Measurements from ENCODE around the gene PTBP1.

Gene PTBP1

DNA sequence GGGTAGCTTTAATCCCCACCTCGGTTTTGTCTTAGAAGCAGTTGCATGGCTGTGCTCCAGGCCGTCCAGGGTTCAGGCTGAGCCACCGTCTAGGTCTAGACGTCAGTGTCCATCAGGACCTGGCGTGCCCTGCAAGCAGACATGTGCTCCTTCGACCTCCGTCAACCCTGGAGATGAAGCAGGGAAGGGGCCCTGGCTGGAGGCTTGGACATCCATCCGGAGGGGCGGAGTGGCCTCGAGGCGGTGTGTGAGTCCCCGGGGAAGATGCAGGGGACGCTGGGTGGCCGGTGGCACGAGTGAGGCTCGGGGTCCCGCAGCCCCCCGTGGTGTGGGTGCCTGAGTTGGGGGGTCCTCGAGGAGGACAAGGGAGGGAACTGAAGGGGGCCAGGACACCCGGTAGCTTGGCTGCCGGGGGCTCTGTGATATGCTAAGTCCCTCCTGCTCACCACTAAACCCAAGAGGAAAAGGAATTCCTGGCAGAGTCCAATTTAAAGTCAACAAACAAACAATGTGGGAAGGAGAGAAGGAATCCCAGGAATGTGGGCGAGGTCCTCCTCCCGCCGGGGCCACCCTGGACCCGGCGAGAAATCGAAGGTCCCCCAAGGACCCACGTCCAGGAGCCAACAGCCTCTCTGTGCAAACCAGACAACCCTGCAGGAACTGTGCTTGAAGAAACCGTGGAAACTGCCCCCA, 14.9 kb upstream of the PTBP1 start:
- peaks cover 10% of the 10 kb centered on the region for H3K4me1 ChIP-seq (ENCODE audit: insufficient read depth, low read length)
- H3K4me3 ChIP-seq (ENCODE audit: low read length) = no peak overlapping the region
- H3K36me3 ChIP-seq (ENCODE audit: insufficient read depth, low read length) = no peaks in the 10 kb centered on the region
- H3K27me3 ChIP-seq (ENCODE audit: insufficient read depth, low read length) = no peaks in the 10 kb centered on the region
- no peaks in the 10 kb centered on the region for H3K9me3 ChIP-seq (ENCODE audit: low read length)
- H2AFZ ChIP-seq (ENCODE audit: low read depth, low read length) = no peak overlapping the region

DNA sequence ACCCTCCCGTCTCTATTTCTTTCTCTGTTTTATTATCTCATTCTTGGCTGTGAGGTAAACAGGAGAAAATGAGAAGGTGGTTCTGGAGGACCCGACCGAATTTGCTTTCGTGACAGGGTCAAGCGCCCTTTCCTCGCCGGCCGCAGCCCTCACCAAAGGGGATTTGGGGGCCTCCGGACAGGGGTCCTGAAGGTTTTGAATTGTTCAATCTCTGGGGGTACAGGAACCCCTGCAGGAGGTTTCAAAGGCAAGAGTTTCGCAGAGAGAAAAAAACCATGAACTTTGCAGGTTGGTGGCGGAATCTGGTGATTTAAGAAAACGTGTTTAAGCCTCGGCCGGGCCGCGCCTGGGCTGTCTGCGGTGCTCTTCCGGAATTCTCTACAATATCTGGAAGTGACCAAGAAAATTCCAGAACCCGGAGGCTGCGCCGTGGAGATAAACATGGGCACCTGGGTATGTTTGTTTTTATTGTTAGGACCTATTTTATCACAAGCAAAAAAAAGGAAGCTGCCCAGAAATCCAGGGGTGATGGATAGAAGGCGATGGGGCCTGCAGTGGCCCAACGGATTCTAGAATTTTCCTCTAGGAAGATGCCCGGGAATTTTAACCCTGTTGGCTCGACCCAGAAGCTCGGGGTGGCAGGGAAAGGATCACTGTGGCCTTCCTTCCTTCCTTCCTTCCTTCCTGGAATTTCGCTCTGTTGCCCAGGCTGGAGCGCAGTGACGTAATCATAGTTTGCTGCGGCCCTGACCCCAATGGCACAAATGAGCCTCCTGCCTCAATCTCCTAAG, 14.2 kb upstream of the PTBP1 start:
- no peaks in the 10 kb centered on the region for H3K9me3 ChIP-seq (ENCODE audit: low read length)
- no peaks in the 10 kb centered on the region for H3K27me3 ChIP-seq (ENCODE audit: insufficient read depth, low read length)
- H3K4me3 ChIP-seq (ENCODE audit: low read length) = no peak overlapping the region
- no peak overlapping the region for H2AFZ ChIP-seq (ENCODE audit: low read depth, low read length)
- peaks cover 10% of the 10 kb centered on the region for H3K4me1 ChIP-seq (ENCODE audit: insufficient read depth, low read length)
- H3K36me3 ChIP-seq (ENCODE audit: insufficient read depth, low read length) = no peaks in the 10 kb centered on the region

- Histone ChIP-seq H3K27me3 (ENCODE audit: insufficient read depth, low read length) (no peaks in the 10 kb centered on the region), H2AFZ (ENCODE audit: low read depth, low read length) (no peak overlapping the region), H3K4me1 (ENCODE audit: insufficient read depth, low read length) (peaks cover 22% of the 10 kb centered on the region), H3K9me3 (ENCODE audit: low read length) (no peaks in the 10 kb centered on the region), H3K4me3 (ENCODE audit: low read length) (no peak overlapping the region), H3K36me3 (ENCODE audit: insufficient read depth, low read length) (no peaks in the 10 kb centered on the region)
Observed at GRCh38 chr19:784541-784940, 12.7 kb upstream of the PTBP1 start.

DNA sequence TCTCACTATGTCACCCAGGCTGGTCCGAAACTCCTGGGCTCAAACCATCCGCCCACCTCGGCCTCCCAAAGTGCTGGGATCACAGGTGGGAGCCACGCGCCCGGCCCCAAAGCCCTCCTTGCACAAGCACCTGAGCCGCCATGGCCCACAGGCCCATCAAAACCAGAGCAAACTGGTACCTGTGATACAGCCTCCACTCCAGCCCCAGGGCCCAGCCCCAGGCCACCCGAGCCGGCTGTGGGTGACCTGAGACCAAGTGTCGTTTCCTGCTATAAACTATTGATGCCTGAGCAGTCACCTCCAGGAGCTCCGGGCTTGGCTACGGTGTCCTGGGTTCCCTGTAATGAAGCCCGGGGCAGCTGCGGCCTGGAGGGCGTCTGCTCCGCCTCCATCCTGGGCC, 9.7 kb upstream of the PTBP1 start:
- Histone ChIP-seq H3K4me3 (ENCODE audit: low read length) (no peak overlapping the region), H3K27me3 (ENCODE audit: insufficient read depth, low read length) (no peaks in the 10 kb centered on the region), H3K9me3 (ENCODE audit: low read length) (no peaks in the 10 kb centered on the region), H3K4me1 (ENCODE audit: insufficient read depth, low read length) (peaks cover 17% of the 10 kb centered on the region), H2AFZ (ENCODE audit: low read depth, low read length) (no peak overlapping the region), H3K36me3 (ENCODE audit: insufficient read depth, low read length) (no peaks in the 10 kb centered on the region)

DNA sequence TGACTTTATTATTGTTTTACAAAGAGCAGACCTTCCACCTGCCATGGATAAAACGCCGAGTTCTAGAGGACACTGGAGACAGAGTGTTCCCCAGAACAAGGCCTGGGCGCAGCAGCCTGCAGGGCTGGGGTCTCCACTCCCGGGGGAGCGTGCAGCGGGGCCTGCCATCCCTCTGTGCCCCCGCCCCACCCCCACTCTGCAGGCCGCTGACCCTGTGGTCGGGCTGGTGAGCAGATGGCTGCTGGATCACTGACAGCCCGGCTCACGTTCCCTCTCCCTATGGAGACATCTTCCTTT, 8.6 kb upstream of the PTBP1 start:
- Histone ChIP-seq H3K4me3 (ENCODE audit: low read length) (peak overlapping the region; percentile 41), H3K4me1 (ENCODE audit: insufficient read depth, low read length) (peaks cover 13% of the 10 kb centered on the region), H3K36me3 (ENCODE audit: insufficient read depth, low read length) (no peaks in the 10 kb centered on the region), H3K9me3 (ENCODE audit: low read length) (no peaks in the 10 kb centered on the region), H2AFZ (ENCODE audit: low read depth, low read length) (peak overlapping the region; percentile 74), H3K27me3 (ENCODE audit: insufficient read depth, low read length) (no peaks in the 10 kb centered on the region)

- H3K36me3 ChIP-seq (ENCODE audit: insufficient read depth, low read length) = no peaks in the 10 kb centered on the region
- H2AFZ ChIP-seq (ENCODE audit: low read depth, low read length) = peak overlapping the region; percentile 74
- H3K9me3 ChIP-seq (ENCODE audit: low read length) = peaks cover 2% of the 10 kb centered on the region
- peaks cover 13% of the 10 kb centered on the region for H3K4me1 ChIP-seq (ENCODE audit: insufficient read depth, low read length)
- H3K27me3 ChIP-seq (ENCODE audit: insufficient read depth, low read length) = no peaks in the 10 kb centered on the region
- H3K4me3 ChIP-seq (ENCODE audit: low read length) = peak overlapping the region; percentile 41
Observed at GRCh38 chr19:788983-789700, 8.1 kb upstream of the PTBP1 start.

- H3K9me3 ChIP-seq (ENCODE audit: low read length) = peaks cover 2% of the 10 kb centered on the region
- no peaks in the 10 kb centered on the region for H3K36me3 ChIP-seq (ENCODE audit: insufficient read depth, low read length)
- peak overlapping the region; percentile 41 for H3K4me3 ChIP-seq (ENCODE audit: low read length)
- H3K4me1 ChIP-seq (ENCODE audit: insufficient read depth, low read length) = peaks cover 13% of the 10 kb centered on the region
- peak overlapping the region; percentile 74 for H2AFZ ChIP-seq (ENCODE audit: low read depth, low read length)
- no peaks in the 10 kb centered on the region for H3K27me3 ChIP-seq (ENCODE audit: insufficient read depth, low read length)
Observed at GRCh38 chr19:789701-790060, 7.6 kb upstream of the PTBP1 start.

- Histone ChIP-seq H3K27me3 (ENCODE audit: insufficient read depth, low read length) (no peaks in the 10 kb centered on the region), H3K9me3 (ENCODE audit: low read length) (peaks cover 2% of the 10 kb centered on the region), H3K4me3 (ENCODE audit: low read length) (no peak overlapping the region), H3K36me3 (ENCODE audit: insufficient read depth, low read length) (no peaks in the 10 kb centered on the region), H3K4me1 (ENCODE audit: insufficient read depth, low read length) (peaks cover 13% of the 10 kb centered on the region), H2AFZ (ENCODE audit: low read depth, low read length) (no peak overlapping the region)
Observed at GRCh38 chr19:791007-791566, 6.2 kb upstream of the PTBP1 start.

DNA sequence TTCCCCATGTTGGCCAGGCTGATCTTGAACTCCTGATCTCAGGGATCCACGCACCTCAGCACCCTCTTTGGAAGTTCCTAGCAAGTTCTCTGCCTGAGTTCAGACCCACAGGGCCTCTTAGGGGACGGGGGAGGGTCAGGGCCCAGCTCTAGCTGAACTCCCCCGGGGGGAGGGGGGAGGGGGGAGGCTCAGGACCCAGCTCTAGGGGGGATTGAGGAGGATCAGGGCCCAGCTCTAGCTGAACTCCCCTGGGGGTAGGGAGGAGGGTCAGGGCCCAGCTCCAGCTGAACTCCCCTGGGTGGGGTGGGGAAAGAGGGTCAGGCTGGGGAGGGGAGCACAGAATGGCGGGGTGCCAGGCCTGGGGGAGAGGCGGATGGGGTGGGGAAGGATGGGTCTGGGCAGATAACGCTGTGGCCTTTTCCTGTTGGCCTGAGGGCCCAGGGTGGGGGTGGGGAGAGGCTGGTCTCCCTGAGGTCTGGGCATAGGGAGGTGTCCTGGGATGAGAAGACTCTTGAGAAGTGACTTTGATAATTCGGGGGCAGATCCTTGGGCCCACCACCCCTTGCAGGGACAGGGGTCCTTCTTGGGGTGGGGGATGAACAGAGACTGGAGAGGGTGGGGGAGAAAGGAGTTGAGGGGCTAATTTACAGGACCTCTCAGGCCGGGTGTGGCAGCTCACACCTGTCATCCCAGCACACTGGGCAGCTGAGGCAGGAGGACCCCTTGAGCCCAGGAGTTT, 5.5 kb upstream of the PTBP1 start:
- Histone ChIP-seq H3K36me3 (ENCODE audit: insufficient read depth, low read length) (no peaks in the 10 kb centered on the region), H3K4me3 (ENCODE audit: low read length) (no peak overlapping the region), H3K9me3 (ENCODE audit: low read length) (peaks cover 2% of the 10 kb centered on the region), H3K4me1 (ENCODE audit: insufficient read depth, low read length) (peaks cover 14% of the 10 kb centered on the region), H2AFZ (ENCODE audit: low read depth, low read length) (no peak overlapping the region), H3K27me3 (ENCODE audit: insufficient read depth, low read length) (no peaks in the 10 kb centered on the region)

- Histone ChIP-seq H3K9me3 (ENCODE audit: low read length) (peaks cover 2% of the 10 kb centered on the region), H3K27me3 (ENCODE audit: insufficient read depth, low read length) (no peaks in the 10 kb centered on the region), H3K4me1 (ENCODE audit: insufficient read depth, low read length) (peaks cover 14% of the 10 kb centered on the region), H3K4me3 (ENCODE audit: low read length) (no peak overlapping the region), H2AFZ (ENCODE audit: low read depth, low read length) (no peak overlapping the region), H3K36me3 (ENCODE audit: insufficient read depth, low read length) (no peaks in the 10 kb centered on the region)
Observed at GRCh38 chr19:792306-792885, 4.9 kb upstream of the PTBP1 start.

GRCh38 chr19:793806-794205, 3.4 kb upstream of the PTBP1 start:
- no peak overlapping the region for H3K4me3 ChIP-seq (ENCODE audit: low read length)
- H2AFZ ChIP-seq (ENCODE audit: low read depth, low read length) = no peak overlapping the region

DNA sequence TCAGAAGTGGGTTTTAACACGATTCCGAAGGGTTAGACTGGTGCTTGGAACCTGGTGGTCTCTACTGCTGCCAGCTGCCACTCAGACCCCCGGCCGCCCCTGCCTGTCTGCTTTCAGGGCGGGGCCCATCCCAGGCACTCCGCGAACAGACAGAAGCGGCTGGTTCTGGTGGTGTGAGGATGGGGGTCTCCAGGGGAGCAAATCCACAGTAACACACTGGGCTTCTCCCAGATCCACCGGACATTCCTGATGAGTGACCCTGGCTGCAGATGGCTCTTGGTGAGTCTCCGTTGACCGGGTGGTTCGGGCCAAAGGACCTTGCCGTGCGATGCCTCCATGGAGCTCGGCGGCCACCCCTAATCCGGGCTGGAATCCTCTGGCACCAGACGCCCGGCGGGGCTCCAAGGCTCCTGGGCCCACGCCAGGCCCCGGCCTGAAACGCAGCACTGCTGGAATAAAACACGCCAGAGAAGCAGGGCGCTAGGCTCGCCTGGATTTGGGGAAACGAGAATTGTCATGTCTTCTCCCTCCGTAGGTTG, 2.1 kb upstream of the PTBP1 start:
- Histone ChIP-seq H3K36me3 (ENCODE audit: insufficient read depth, low read length) (peaks cover 5% of the 10 kb centered on the region), H3K4me1 (ENCODE audit: insufficient read depth, low read length) (peaks cover 17% of the 10 kb centered on the region), H3K27me3 (ENCODE audit: insufficient read depth, low read length) (no peaks in the 10 kb centered on the region), H3K4me3 (ENCODE audit: low read length) (no peak overlapping the region), H2AFZ (ENCODE audit: low read depth, low read length) (no peak overlapping the region), H3K9me3 (ENCODE audit: low read length) (peaks cover 2% of the 10 kb centered on the region)

More at GRCh38 chr19:793806-794205, 3.4 kb upstream of the PTBP1 start:
- Histone ChIP-seq H3K4me1 (ENCODE audit: insufficient read depth, low read length) (peaks cover 13% of the 10 kb centered on the region), H3K27me3 (ENCODE audit: insufficient read depth, low read length) (no peaks in the 10 kb centered on the region), H3K9me3 (ENCODE audit: low read length) (peaks cover 2% of the 10 kb centered on the region), H3K36me3 (ENCODE audit: insufficient read depth, low read length) (no peaks in the 10 kb centered on the region)

All from neuron (in vitro differentiated cells).